NCI-H1048 (cell line): ENCODE data around the gene GREB1.

Experiments used
- DNase-seq: peaks from one replicate; lab custom pipeline; 2025; lab: John Stamatoyannopoulos, UW

The GREB1 gene, protein sequence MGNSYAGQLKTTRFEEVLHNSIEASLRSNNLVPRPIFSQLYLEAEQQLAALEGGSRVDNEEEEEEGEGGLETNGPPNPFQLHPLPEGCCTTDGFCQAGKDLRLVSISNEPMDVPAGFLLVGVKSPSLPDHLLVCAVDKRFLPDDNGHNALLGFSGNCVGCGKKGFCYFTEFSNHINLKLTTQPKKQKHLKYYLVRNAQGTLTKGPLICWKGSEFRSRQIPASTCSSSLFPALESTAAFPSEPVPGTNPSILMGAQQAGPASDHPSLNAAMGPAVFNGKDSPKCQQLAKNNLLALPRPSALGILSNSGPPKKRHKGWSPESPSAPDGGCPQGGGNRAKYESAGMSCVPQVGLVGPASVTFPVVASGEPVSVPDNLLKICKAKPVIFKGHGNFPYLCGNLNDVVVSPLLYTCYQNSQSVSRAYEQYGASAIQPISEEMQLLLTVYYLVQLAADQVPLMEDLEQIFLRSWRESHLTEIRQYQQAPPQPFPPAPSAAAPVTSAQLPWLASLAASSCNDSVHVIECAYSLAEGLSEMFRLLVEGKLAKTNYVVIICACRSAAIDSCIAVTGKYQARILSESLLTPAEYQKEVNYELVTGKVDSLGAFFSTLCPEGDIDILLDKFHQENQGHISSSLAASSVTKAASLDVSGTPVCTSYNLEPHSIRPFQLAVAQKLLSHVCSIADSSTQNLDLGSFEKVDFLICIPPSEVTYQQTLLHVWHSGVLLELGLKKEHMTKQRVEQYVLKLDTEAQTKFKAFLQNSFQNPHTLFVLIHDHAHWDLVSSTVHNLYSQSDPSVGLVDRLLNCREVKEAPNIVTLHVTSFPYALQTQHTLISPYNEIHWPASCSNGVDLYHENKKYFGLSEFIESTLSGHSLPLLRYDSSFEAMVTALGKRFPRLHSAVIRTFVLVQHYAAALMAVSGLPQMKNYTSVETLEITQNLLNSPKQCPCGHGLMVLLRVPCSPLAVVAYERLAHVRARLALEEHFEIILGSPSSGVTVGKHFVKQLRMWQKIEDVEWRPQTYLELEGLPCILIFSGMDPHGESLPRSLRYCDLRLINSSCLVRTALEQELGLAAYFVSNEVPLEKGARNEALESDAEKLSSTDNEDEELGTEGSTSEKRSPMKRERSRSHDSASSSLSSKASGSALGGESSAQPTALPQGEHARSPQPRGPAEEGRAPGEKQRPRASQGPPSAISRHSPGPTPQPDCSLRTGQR (N-terminal part only)

DNA sequence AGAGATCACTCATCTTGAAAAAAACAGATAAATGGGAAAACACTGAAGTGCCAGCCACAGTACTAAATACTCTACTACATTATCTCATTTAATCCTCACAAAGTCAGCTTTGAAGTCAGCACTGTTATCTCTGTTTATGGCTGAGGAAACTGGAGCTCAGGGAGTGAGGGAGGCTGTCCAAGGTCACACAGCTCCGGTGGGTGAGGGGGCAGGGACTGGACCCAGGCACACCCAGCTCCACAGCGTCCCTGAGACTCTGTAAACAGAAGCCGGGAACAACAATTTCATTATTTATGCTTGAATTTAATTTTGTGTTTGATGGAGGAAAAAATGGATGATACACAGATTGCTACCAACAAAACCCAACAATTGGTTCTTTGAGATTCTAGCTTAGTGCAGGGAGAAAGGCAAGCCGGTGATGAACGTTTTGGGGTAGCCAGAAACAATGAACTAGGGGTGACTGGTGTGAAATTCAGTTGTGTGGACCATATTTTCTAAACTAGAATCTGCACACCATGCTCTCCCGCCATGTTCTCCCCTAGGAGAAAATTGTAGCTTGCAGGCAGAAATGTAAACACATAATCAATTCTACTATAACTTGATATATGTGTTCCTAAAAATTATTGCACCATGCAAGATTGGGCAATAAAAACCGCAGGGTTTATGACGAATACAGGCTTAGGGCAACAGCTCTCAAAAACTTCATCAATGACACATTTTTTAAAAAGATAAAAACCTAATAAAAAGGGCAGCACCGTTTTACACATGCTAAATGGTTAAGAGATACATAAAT, at the start of gene GREB1:
GREB1 (plus strand) TSS at position 768 of the 793 bp plus-strand sequence. CDS start 22,570 bp downstream, outside the sequence.
- DNase-seq: no peak

DNA sequence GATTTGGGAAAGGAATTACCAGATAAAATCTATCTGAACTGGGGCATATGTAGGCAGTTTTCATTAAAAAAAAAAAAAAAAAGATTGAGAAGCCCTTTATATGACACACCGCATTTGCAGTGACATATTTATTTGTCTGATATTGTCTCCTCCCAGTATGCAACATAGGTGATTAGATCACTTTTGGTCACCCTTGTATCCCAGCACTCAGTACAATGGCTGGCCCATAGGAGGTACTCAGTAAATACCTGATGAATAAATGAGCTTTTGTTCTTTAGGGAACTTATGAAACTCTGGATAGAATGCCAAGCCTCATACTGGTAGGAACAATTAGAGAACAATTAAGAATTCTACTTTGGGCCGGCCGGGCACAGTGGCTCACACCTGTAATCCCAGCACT, 45.0 kb upstream of the GREB1 start:
- no peak for DNase-seq

DNA sequence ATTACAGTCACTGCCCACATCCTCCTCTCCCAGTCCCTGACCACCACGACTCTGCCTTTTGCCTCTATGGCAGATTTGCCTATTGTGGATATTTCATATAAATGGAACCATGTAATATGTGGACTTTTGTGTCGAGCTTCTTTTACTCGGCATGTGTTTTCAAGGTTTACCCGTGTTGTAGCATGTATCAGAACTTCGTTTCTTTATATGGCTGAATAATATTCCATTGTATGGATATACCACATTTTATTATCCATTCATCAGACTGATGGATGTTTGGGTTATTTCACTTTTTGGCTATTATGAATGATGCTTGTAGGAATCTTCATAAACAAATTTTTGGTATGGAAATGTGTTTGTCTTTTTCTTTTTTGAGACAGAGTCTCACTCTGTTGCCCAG, 43.7 kb upstream of the GREB1 start:
- no peak for DNase-seq

DNA sequence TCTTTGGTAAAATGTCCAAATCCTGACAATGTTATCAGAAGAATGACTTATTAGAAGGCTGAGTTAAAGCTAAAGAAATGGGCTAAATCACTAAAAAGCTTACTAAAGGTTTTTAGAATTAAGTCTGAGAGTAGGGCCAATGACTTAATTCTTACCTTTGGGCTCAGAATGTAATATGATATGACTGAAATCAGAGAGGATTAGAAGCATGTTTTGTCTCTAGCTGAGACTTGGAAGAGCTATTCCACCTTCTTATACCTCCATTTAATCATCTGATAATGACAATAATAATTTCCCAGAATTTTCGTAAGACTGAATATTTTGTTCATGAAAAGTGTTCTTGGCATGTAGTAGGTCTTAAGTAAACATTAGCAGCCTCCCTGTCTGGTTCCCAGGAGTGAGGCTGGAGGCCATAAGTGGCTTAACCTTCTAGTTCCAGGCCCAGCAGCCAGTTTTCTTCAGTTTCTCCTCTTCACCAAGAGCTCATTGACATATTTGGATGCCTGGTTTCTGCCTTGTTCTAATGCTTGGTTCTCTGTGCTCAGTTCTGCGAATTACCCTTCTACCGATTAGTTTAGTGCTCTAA, 42.4 kb upstream of the GREB1 start:
- DNase-seq: no peak

DNA sequence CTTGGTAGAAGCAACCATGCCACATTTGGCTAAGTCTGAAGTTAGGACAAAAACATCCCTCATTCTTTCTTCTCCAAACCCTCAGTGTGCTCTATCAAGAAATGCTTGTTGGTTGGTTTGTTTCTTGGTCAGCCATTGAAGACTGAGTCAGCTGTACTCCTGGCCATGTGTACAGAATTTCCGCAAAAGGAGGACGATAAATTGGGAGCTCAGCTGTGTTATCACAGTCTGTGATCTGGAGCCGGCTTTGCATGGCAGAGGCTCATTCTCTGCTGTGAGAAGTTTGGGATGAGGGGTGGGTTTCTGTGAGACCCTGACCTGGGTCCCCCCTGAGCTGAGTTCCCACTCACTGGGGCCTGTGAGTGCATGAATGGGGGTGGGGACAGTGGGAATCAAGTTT, 41.6 kb upstream of the GREB1 start:
- DNase-seq: no peak

DNA sequence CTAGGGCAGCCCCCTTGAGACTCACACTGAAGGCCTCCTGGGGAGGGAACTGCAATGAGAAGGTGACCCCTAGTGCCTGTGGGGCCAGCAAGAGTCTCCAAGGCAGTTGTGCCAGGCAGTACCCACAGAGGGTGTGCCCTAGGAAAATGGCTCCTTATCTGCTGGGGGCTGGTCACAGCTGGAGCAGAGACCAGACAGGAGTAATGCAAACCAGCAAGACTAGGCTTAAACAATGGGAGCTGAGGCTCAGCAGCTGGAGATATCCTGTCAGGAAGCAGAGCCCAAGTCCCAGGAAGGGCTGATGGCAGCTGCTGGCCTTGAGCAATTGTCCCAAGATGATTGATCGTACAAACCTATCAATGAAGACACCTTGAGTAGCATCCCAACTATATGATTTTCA, 41.1 kb upstream of the GREB1 start:
- DNase-seq: no peak

DNA sequence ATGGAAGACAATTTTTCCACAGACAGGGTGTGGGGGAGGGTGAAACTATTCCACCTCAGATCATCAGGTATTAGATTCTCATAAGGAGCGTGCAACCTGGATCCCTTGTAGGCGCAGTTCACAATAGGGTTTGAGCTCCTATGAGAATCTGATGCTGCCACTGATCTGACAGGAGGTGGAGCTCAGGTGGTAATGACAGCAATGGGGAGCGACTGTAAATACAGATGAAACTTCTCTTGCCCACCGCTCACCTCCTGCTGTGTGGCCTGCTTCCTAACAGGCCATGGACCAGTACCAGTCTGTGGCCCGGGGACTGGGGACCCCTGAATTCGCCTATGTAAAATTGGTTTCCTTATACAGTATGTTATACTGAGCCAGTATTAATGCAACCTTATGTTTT, 40.6 kb upstream of the GREB1 start:
- DNase-seq: no peak

DNA sequence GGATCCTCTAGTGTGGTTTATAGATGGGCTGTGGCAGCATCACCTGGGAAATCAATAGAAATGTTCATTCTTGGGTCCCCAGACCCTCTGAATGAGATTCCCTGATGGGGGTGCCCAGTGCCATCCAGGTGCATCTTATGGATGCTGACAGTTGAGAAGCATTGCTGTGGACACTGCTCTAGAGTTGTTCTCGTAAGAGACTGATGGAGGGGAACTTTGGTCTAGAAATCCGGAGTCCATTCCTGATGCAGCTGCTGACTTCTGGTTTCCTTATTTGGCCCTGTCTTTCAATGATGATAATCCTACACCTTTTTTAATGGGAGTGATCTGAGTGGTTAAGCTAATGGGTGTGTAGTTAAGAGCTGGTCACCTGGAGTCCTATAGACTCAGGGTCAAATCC, 39.5 kb upstream of the GREB1 start:
- no peak for DNase-seq

DNA sequence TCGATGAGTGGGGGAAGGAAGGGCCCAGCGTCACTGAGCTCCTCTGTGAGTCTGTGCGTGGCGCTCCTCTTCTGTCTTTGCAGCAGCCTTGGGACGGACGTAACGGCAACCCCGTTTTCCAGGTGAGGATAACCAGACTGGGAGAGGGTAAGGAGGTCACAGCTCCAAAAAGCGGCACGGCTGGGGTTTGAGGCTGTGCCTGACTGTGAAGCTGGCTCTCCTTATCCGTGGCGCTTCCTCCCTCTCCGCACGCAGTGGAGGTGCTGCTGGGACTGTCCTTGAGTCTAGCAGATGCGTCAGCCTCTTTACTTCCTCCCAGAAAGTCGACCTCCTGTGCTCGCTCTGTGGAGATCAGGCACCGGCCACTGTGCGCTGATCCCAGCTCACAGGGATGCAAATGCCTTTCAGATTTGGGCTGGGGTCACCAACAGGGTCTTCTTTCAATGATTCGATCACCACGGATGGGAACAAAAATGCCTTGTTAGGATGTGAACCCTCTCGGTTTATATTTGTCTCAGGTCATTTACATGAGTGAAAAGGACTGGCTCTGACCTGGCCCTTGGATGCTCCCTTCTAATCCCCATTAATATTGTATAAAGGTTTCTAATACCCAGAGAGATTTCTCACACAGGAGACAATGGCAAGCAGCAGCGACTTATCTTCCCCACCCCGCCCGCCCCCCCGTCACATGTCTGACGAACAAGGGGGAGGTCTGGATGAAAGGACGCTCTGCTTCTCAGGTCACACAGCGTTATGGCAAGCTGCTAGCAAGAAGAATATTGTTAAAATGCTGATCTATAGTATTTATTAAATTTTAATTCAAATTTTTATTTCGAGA, 37.8 kb upstream of the GREB1 start:
- no peak for DNase-seq

DNA sequence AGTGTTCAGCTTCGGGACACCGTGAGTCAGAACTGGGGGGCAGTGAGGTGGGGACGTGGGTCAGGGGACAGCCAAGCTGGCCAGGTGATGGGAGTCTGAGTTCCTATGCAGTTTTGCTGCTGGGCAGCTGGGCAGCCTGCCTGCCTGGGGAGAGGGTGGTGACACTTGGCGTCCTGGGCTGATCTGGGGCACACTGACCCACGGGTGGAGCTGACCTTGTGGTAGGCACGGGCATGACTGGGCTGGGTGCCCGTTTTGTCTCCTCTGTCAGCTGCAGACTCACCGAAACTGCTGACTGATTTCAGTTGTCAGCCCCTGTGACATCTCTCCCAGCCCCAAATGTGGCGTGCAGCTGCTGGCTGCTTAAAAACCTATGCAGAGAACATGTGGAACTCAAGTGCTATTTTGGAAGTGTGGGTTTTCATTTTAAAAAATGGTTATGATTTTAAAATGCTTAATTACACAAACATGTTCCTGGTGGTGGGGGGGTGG, 35.3 kb upstream of the GREB1 start:
- no peak for DNase-seq

DNA sequence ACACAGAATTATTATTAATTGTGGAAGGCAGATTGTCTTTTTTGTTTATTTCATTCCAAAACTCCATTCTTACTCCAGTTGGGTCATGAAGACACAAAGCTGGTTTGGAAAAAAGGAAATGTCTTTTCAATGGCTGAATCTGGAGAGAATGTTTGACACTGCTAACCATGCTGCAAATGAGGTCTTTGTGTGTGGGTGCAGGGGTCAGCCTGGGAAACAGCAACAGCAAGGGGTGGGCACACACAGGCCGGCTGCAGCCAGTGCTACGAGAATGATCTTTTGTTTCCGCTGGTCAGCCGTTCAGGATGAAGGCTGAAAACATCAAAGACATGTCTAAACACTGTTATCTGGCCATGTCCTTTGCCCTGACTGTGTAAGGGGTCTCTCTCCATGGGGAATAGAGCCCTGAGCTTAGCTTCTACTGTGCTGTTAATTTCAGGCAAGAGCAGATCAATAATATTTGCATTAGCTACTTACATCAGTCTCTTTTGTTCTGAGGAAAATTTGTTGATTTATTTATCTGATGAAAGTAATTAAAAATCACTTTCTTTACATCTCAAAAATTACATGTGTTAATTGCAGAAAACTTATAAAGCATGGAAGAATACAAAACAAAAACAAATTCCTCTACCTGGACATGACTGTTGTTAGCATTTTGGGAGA, 34.6 kb upstream of the GREB1 start:
- DNase-seq: no peak

DNA sequence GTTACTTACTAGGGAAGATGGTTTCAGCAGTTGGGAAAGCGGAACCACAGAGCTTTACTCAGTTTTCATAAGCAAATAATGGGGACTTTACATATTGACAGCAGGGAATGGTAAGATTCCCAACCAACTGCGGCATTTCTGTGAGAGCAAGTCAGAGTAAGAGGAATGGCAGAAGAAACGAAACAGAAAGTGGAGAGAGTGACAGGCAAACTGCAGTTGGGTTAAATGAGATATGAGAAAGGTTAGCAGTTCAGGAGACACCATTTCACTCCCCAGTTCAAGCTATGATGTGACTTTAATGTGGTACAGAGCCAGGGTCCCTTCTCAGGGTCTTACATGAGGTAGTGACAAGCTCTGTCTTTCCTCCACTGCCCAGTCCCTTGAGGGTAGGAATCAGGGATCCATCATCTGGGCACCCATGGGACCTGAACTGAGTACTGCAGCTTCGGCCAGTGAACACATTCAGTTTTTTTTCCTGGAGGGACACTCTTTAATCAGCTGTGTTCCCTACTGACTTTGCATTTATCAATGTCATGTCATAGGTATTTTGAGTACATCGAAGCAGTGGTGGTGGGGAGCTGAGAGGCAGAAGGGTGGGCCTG, 33.0 kb upstream of the GREB1 start:
- no peak for DNase-seq

DNA sequence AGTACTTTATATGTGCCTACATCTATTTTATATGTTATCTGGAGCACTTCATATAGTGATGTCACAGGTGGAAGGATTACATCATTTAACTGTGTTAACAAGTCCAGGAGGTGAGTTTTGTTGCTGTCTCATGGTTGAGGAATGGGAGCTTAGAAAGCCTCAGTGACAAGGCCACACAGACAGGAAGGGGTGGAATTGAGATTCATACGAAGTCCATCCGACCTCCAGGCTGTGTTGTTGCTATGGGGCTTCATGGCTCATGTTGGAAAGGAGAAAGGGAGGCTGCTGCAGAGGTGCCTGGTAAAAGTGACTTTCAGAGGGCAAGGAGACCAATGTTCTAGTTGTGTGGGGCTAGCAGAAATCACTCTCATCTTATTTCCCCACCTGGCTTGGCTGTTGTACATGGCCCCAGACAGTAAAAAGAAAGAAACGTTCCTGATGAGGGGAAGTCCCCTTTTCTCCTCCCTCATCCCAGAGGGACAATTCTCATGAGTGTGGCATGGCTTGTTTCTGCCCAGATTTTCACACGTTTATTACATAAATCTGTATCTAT, 31.0 kb upstream of the GREB1 start:
- no peak for DNase-seq

DNA sequence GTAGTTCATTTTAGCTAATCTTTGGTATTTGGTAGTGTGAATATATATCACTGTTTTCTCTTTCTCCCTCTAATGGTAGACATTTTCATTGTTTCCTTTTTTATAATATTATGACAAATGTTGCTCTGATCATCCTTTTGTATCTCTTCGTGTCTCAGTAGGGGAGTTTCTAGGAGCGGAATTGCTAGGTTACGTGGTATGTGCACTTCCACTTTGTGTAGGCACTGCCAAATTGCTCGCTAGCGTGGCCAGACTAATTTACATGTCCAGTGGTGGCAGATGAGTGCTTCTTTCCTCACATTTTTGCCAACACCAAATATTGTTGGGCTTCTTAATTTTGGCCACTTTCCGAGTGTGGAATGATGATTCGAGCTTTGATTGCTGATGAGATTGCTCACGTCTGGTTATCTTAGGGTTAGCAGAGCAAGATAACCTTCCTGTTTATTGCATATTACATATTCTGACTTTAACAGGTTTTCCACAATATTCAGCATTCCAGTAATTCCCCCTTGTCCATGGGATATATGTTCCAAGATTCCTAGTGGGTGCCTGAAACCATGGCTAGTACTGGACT, 30.4 kb upstream of the GREB1 start:
- no peak for DNase-seq

DNA sequence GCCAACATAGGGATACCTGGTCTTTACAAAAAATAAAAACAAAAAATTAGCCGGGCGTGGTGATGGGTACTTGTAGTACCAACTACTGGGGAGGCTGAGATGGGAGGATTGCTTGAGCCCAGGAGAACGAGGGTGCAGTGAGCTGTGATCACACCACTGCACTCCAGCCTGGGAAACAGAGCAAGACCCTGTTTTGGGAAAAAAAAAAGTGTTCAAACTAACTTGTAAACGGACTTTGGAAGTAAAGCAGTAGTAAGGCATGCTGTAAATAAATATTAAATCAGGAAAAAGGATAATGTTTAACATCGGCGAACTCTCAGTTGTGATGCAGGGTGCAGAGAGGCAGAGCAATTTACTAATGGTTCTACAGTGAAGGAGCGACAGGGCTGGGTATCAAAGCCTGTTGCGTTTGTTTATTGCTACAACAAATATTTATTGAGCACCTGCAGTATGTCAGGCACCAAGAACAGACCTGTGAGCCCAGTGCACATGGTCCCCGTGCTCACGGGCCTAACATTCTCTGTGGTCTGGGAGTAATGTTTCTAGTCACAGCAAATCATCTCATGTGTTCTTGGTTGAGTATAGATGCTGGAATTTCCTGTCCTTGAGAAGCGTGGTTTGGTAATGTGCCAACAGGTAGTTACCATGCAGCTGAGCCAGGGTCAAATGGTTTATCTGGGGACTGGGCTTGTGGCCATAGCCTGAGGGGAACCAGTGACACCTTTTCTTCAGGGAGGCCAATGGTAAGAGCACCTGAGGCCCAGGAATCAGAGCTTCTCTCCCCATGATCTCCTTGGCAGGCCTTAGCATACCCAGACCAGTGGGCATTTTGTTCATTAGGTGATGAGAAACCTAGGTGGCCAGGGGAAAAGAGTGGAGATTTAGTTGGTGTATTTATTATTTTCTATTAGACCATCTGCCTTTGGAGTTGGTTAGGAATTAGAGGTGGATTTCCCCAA, 27.9 kb upstream of the GREB1 start:
- DNase-seq: no peak

DNA sequence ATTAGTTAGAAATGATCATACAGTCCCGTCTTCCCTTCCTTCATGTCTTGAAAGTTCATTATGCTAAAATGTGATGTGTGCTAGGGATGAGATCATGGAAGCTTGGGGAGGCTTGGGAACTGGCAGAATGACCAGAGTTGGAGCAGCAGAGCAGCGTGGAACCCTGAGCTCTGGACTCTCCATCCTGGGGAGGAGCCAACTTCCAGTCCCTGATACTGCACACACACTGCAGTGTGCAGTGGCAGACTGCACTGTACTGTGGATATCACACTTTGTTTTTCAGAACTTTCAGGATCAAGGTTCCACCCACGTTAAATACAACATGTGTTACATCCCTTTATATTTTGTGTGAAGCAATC, 27.3 kb upstream of the GREB1 start:
- DNase-seq: no peak

DNA sequence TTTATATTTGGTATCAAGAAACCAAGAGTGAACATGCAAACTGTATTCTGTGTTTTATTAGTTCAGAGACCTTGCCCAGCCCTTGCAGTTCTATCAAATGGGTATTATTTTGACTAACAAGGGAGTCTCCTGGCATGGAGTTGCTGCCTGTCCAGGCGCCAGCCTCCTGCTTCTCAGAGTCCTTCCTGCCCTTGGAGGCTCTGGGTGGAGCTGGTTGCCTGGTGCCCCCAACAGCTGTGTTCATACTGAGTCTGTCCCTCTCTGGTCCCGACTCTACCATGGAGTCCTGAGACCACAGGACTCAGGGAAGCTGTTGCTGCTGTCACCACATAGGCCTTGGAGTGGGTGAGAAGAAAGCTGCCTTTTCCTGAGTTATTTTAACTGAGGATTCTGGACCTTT, 26.3 kb upstream of the GREB1 start:
- DNase-seq: no peak
